ENCODE measurements around the gene CSNK1G3.

DNA sequence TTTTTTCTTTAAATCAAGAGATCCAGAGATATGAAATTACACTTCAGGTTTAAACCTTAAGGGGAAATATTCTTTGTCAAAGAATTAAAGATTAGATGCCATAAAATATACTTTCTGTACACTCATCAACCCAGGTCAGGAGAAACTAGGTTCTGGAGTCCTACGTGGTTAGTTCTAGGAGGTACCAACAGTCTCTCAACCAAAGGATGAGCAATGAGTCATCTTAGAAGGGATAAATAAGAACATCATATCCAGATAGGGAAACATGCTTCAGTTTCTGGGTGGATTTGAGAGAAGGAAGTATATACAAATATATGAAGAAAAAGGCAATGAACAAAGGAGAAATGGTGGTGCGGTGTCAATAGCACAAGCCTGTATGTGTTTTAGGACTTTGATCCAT, 98.2 kb downstream of the CSNK1G3 start:
- TF ChIP-seq POLR2A (IDR thresholded peaks at IDR 0.05; ENCODE audit: low read length) = no peak
- TF ChIP-seq GATA1 (IDR thresholded peaks at IDR 0.05; ENCODE audit: low read depth, low read length) = no peak
